Peyer's patch (tissue), 4 donors: Measurements from ENCODE around the gene GP1BA.

Experiments used
- CTCF ChIP-seq, 6 experiments: fragments of 450-650 bp in 4 of 6; fragments of 200-600 bp in 2 of 6; sonication (generic) in 1 of 6; IDR thresholded peaks; one replicate each; pipeline ENCODE4 v1.5.1; 2017 to 2019; ENCODE audit warnings: antibody characterized with exemption in 6 of 6, mild to moderate bottlenecking in 3 of 6, moderate library complexity in 1 of 6
- POLR2A ChIP-seq, 2 donors: fragments of 450-650 bp; IDR thresholded peaks; one replicate each; pipeline ENCODE4 v1.5.1; 2017; ENCODE audit warnings: antibody characterized with exemption in 2 of 2, mild to moderate bottlenecking in 2 of 2, moderate library complexity in 2 of 2

GRCh38 chr17:4968486-4969046, 36.5 kb downstream of the GP1BA start:
- TF ChIP-seq POLR2A (IDR thresholded peaks at IDR 0.05) (no peak), CTCF (IDR thresholded peaks at IDR 0.05) (no peak)
